ENCODE results near the gene C4orf50. TPM values are rescaled to one million over a fixed set of nuclear protein-coding genes. Genes with fewer than 3 reads are reported as not detected.
"Not testable (repeated sequence)": the region's sequence is repeated elsewhere in the genome, so short reads cannot be mapped to it uniquely, and the experiment has no call there.

Gene C4orf50
- total RNA-seq, 1 donor from 2014 or later, result not detected

DNA sequence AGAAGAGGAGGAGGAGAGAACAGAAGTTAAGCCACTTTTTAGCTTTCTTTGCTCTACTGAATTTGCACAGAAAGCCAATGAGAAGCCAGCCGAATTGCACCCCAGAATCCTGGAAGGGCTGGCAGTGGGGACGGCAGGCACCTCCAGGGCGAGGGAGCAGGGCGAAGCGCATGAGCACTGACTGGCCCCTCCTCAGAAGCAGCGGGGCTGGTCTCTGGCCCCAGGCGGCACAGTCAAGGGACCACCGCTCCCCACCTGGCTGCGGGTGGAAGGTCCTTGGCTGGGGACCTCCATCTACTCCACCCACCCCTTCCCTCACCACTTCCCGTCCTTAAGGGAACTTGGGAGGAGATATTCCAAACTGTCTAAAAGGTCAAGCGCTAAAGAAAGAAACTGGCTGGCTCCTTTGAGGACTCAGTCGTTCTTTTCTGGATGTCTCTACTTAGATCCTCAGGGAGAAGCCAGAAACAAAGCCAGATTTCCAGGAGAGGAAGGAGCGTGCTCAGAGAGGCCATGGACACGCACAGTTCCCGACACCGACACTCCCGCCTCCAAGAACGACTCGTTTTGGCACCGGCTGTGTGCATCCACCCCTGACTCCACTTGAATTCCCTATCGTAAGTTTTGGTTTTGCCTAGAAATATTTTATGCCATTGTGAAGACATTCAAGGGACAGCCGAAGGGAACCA, 65.8 kb downstream of the C4orf50 start:
- TF ChIP-seq CTCF (IDR thresholded peaks at IDR 0.05), result no peak
- peaks cover 65% of the 10 kb centered on the region for H3K27me3 Mint-ChIP-seq (ENCODE audit: low read depth)
- H3K4me3 Mint-ChIP-seq (ENCODE audit: unreplicated experiment), result no peak overlapping the region
- H3K36me3 Mint-ChIP-seq (ENCODE audit: low read depth), result peaks cover 2% of the 10 kb centered on the region
- no peaks in the 10 kb centered on the region for H3K4me1 Mint-ChIP-seq (ENCODE audit: low read depth)
- DNase-seq (ENCODE audit: low spot score), result no peak
- H3K27ac Mint-ChIP-seq (ENCODE audit: unreplicated experiment), result no peak overlapping the region
- H3K9me3 Mint-ChIP-seq (ENCODE audit: low read depth), result no peaks in the 10 kb centered on the region

GRCh38 chr4:5946653-5947052, 71.6 kb downstream of the C4orf50 start:
- H3K4me1 Mint-ChIP-seq (ENCODE audit: low read depth); H3K4me3 Mint-ChIP-seq (ENCODE audit: unreplicated experiment): not testable (repeated sequence)
- H3K27me3 Mint-ChIP-seq (ENCODE audit: low read depth), result peaks cover 50% of the 10 kb centered on the region

GRCh38 chr4:5945936-5946335, 72.3 kb downstream of the C4orf50 start:
- no peak for DNase-seq (ENCODE audit: low spot score)
- Mint-ChIP-seq H3K4me1 (ENCODE audit: low read depth) (peaks cover 8% of the 10 kb centered on the region), H3K36me3 (ENCODE audit: low read depth) (peaks cover 2% of the 10 kb centered on the region), H3K9me3 (ENCODE audit: low read depth) (peaks cover 2% of the 10 kb centered on the region), H3K27me3 (ENCODE audit: low read depth) (peaks cover 43% of the 10 kb centered on the region), H3K4me3 (ENCODE audit: unreplicated experiment) (no peak overlapping the region), H3K27ac (ENCODE audit: unreplicated experiment) (no peak overlapping the region)
- TF ChIP-seq CTCF (IDR thresholded peaks at IDR 0.05), result no peak

More at GRCh38 chr4:5946653-5947052, 71.6 kb downstream of the C4orf50 start:
- not testable (repeated sequence) for H3K9me3 Mint-ChIP-seq (ENCODE audit: low read depth); H3K36me3 Mint-ChIP-seq (ENCODE audit: low read depth); H3K27ac Mint-ChIP-seq (ENCODE audit: unreplicated experiment); DNase-seq (ENCODE audit: low spot score)

- no peak for DNase-seq (ENCODE audit: low spot score)
- Mint-ChIP-seq H3K9me3 (ENCODE audit: low read depth) (peaks cover 6% of the 10 kb centered on the region), H3K27me3 (ENCODE audit: low read depth) (peaks cover 36% of the 10 kb centered on the region), H3K4me1 (ENCODE audit: low read depth) (peaks cover 12% of the 10 kb centered on the region), H3K4me3 (ENCODE audit: unreplicated experiment) (no peak overlapping the region), H3K27ac (ENCODE audit: unreplicated experiment) (no peak overlapping the region), H3K36me3 (ENCODE audit: low read depth) (peaks cover 2% of the 10 kb centered on the region)
- TF ChIP-seq CTCF (IDR thresholded peaks at IDR 0.05), result no peak
Measured at GRCh38 chr4:5945171-5945570, 73.1 kb downstream of the C4orf50 start.

DNA sequence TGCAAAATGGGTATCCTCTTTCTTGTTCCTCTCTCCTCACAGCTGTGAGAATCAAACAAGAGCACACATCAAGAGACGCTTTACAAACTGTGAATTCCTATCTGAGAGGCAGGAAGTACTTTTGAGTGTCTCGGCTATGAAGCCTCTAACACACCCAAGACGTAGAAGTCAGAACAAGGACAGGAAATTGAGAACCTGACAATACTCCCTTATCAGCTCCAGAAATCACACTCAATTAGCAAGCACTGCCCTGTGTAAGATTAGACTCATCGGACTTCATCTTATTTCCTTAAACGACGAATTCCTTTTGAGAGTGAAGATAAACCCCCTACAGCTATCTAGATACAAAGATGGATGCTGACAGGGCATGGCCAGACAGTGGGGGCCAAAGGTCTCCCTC, 74.7 kb downstream of the C4orf50 start:
- peaks cover 31% of the 10 kb centered on the region for H3K27me3 Mint-ChIP-seq (ENCODE audit: low read depth)

More for the DNA sequence above, 74.7 kb downstream of the C4orf50 start:
- Mint-ChIP-seq H3K4me3 (ENCODE audit: unreplicated experiment) (no peak overlapping the region), H3K4me1 (ENCODE audit: low read depth) (peaks cover 12% of the 10 kb centered on the region), H3K9me3 (ENCODE audit: low read depth) (peaks cover 6% of the 10 kb centered on the region), H3K36me3 (ENCODE audit: low read depth) (peaks cover 2% of the 10 kb centered on the region), H3K27ac (ENCODE audit: unreplicated experiment) (no peak overlapping the region)
- no peak for TF ChIP-seq CTCF (IDR thresholded peaks at IDR 0.05)
- DNase-seq (ENCODE audit: low spot score), result no peak

Data from chondrocyte (in vitro differentiated cells).